Right ventricle myocardium inferior (tissue), 1 donor: ENCODE results near the gene WDFY4. TPM values are rescaled to one million over a fixed set of nuclear protein-coding genes. Genes with fewer than 3 reads are reported as not detected.

ENCODE experiments used
- ATAC-seq: fragments of 200-7000 bp; cut with Tn5 transposase; one replicate; pipeline ENCODE4 v1.9.1; 2020; ENCODE audit warnings: mild to moderate bottlenecking, moderate library complexity
- DNase-seq: peaks from one replicate; pipeline ENCODE4 v3.0.0; 2021; ENCODE audit errors: missing footprints
- intact Hi-C: fragments of 100-400 bp; cut with DNase I; formaldehyde crosslinking; loops from one replicate; pipeline ENCODE4 v1.11.0; 2022
- total RNA-seq: library from RNA; stranded (reverse); fragmentation: NEBNext Ultra II Directional; extraction: Animal tissue kit (Norgen Biotek cat#: 25700); gene quantifications from one replicate; pipeline ENCODE4 v1.2.1, GENCODE V29; 2021
- donor health status: DM: no; HTN: yes; CAD: no; lungs with severe emphysema.

The WDFY4 gene
- total RNA-seq, 1 donor from 2014 or later = 2.5 TPM

GRCh38 chr10:48797830-48798229, 113.2 kb downstream of the WDFY4 start:
- ATAC-seq (no peak), DNase-seq (no peak)
- intact Hi-C loops = no loop called here

DNA sequence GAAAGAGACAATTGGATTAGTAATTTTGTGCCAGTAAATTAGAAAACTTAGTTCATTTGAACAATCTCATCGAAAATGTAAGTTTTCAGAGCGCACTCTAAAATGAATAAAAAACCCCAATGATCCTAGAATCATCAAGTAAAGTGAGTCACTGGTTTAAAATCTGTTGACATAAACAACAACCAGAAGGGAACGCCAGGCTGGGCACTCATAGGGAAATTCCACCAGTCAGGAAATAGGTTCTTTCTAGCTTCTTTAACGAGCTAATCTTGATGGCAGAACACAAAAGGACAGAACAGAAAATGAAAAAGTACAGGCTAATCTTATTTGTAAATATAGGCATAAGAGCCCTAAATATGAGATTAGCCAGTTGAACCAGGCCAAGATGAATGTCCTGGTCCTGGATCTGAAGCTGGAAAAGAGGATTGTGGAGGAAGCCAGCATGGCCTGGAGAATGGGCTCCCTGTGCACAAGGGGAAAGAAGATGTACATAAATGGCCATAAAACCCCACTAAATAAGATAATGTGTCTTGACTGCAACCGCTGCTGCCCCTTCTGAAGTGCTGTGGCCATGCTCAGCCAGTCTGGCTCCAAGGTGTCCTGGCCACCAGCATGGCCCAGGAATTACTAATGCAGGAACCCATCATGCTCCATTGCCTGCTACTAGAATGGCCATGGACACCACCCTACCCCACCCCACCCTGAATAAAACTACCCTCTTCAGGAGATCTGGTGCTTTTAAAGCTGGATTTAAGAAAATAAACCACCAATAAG, 114.0 kb downstream of the WDFY4 start:
- intact Hi-C loops = no loop called here
- DNase-seq = no peak
- no peak for ATAC-seq

DNA sequence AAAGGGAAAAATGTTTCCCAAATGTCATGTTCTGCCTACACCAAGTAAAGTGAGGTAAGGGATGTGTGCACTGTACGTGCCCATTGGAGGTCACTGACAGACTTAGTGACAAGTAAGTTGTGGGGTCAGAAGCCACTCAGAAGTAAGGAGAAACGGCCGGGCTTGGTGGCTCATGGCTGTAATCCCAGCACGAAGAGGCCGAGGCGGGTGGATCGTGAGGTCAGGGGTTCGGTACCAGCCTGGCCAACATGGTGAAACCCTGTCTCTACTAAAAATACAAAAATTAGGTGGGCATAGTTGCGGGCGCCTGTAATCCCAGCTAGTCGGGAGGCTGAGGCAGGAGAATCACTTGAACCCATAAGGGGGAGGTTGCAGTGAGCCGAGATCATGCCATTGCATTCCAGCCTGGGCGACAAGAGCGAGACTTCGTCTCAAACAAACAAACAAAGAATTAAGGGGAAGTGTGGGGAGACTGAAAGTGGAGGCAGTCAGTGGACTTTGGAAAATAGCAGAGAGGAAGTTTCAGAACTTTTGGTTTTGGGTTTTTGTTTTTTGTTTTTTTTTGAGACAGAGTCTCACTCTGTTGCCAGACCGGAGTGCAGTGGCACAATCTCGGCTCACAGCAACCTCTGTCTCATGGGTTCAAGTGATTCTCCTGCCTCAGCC, 114.8 kb downstream of the WDFY4 start:
- intact Hi-C loops = loop anchor here (10.0 kb wide), 1 partner anchor 435 kb away; no protein-coding TSS in a partner anchor
- no peak for DNase-seq
- peak; percentile 18 for ATAC-seq

DNA sequence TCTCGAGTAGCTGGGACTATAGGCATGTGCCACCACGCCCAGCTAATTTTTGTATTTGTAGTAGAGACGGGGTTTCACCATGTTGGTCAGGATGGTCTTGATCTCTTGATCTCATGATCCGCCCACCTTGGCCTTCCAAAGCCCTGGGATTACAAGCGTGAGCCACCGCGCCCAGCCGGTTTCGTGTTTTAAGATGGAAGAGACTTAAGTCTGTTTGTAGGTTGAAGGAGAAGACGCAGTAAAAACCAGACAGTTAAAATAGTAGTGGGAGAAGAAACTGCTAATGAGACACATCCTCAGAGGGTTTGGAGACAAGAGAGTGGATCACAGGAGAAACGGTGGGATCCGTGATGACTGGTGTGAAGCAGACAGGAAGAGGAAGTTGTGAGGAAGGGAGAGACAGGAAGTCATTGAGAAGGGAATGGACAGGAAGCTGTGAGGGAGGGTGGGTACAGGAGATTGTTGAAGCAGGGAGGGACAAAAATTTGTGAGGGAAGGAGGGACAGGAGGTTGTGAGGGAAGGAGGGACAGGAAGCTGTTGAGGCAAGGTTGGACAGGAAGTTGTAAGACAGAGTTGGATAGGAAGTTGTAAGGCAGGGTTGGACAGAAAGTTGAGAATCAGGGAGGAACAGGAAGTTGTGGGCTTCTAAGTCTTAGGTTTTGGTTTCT, 115.5 kb downstream of the WDFY4 start:
- DNase-seq (no peak), ATAC-seq (peak; percentile 68)
- intact Hi-C loops = loop anchor here (10.0 kb wide), 1 partner anchor 435 kb away; no protein-coding TSS in a partner anchor

DNA sequence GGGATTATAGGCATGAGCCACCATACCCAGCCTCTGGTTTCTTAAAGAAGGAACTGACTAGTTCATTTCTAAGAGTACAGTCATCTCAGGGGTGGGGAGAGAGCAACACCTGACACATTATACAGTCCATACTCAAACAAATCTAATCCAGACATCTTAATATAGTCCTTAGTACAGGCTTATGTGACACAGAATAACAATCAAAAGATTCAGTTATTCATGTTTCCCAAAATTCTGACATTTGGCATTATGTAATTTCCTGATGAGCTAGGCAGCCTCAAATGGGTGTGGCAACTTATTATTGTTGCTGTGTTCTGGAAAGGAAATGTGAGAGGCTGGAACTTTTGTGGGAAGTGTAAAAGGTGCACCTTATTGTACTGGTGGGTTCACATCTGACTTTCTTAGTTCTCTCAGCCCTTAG, 116.3 kb downstream of the WDFY4 start:
- peak; percentile 40 for ATAC-seq
- no peak for DNase-seq
- intact Hi-C loops = loop anchor here (10.0 kb wide), 1 partner anchor 436 kb away; no protein-coding TSS in a partner anchor

GRCh38 chr10:48802611-48803071, 118.0 kb downstream of the WDFY4 start:
- no peak for ATAC-seq
- intact Hi-C loops = loop anchor here (10.0 kb wide), 1 partner anchor 438 kb away; no protein-coding TSS in a partner anchor
- DNase-seq = no peak

DNA sequence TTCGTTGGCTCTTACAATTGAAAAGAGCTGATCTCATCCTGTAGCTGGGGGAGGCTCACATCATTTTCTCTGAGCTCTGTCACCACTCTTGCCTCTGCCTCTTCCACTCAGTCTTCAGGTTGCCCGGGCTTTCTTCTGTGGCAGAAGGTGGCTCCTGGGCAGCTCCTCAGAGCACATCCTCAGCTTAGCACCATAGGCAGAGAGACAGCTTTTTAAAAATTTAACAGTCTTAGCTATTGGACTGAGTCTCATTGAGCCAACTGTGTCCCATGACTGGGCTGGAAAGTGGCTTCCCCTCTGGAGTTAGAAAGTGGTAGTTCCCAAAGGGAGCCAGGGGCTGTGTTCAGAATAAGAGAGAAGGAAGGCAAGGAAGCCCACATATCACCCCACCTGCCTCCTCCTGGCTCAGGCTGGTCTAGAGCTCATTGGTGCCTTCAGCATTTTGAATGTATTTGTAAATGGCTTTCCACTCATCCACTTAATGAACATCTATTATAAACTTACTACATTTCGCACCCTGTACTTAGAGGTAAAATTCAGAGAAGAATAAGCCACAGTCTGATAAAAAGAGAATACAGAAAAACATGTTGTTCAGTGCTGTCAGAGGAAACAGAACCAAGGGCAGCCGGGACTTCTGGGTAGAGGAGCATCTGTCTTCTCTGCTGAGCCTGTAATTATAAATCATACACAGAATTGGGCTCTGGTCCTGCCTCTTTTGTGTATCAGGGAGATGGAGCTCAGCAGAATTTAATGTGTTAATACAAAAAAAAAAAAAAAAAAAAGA, 119.3 kb downstream of the WDFY4 start:
- intact Hi-C loops = loop anchor here (10.0 kb wide), 1 partner anchor 439 kb away; no protein-coding TSS in a partner anchor
- ATAC-seq (no peak), DNase-seq (no peak)

- ATAC-seq (no peak), DNase-seq (no peak)
- intact Hi-C loops = loop anchor here (10.0 kb wide), 1 partner anchor 440 kb away; no protein-coding TSS in a partner anchor
Observed at GRCh38 chr10:48804740-48805182, 120.1 kb downstream of the WDFY4 start.

DNA sequence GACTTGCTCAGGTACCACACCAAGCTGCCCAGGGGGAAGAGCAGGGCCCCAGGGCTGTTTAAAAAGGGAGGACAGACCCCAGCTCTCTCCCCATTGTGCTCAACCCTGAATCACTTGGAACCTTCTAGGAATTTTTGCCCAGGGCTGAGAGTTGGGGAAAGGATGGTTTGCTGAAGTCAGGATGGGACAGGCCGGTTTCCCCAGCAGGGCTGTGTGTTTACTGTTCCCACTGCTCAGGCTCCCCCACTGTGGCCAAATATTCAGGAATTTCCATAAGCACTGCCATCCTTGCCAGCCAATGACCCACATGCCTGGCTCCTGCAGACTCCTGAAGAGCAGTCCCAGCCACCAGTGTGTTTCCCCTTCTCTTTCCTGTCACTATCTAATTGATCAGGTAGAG, 120.7 kb downstream of the WDFY4 start:
- intact Hi-C loops = loop anchor here (10.0 kb wide), 1 partner anchor 441 kb away; no protein-coding TSS in a partner anchor
- DNase-seq (no peak), ATAC-seq (no peak)

GRCh38 chr10:48805848-48806247, 121.2 kb downstream of the WDFY4 start:
- no peak for DNase-seq
- intact Hi-C loops = loop anchor here (10.0 kb wide), 1 partner anchor 441 kb away; no protein-coding TSS in a partner anchor
- ATAC-seq = peak; percentile 81

DNA sequence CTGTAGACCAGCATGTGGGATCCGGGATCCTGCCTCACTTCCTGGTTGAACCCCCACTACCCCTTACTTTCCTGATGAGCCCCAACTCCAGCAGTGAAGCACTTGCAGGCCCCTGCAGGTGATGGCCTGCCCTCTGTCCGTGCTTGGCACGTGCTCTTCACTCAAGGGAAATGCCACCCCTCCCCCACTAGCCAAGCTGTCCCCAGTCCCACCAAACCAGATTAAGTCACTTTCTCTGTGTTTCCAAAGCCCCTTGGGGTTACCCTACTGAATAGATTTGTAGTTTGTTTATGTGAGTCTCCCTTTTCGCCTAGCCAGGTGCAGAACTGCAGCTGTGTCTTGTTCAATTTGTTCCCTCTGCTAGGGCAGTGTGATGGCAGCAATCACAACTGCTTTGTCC, 121.7 kb downstream of the WDFY4 start:
- DNase-seq (no peak), ATAC-seq (no peak)
- intact Hi-C loops = loop anchor here (10.0 kb wide), 1 partner anchor 442 kb away; no protein-coding TSS in a partner anchor

- intact Hi-C loops = loop anchor here (10.0 kb wide), 1 partner anchor 443 kb away; no protein-coding TSS in a partner anchor
- ATAC-seq (no peak), DNase-seq (no peak)
Observed at GRCh38 chr10:48807791-48808470, 123.3 kb downstream of the WDFY4 start.

GRCh38 chr10:48809261-48809660, 124.6 kb downstream of the WDFY4 start:
- DNase-seq = no peak
- intact Hi-C loops = loop anchor here (10.0 kb wide), 1 partner anchor 444 kb away; no protein-coding TSS in a partner anchor
- ATAC-seq = no peak

DNA sequence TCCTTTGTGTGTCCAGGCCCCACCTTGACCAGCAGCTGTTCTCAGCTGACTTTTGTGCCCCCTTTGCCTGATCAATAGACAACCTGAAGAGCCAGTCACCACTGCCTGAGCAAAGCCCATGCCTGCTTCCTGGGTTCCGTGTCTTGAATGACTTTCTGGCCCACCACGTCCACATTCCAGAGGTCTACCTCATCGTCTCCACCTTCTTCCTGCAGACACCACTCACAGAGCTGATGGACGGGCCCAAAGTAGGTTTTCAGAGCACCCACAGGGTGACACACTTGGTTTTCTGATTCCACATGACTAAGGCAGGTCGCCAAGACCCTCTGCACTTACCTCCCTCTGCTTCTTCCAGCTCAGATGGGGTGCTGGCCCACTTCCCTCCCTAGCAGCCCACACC, 126.8 kb downstream of the WDFY4 start:
- no peak for ATAC-seq
- intact Hi-C loops = no loop called here
- DNase-seq = no peak

- ATAC-seq = no peak
Observed at GRCh38 chr10:48811917-48812316, 127.2 kb downstream of the WDFY4 start.

GRCh38 chr10:48813291-48813690, 128.6 kb downstream of the WDFY4 start:
- ATAC-seq (no peak), DNase-seq (no peak)
- intact Hi-C loops = no loop called here

More at GRCh38 chr10:48811917-48812316, 127.2 kb downstream of the WDFY4 start:
- intact Hi-C loops = no loop called here
- DNase-seq = no peak

DNA sequence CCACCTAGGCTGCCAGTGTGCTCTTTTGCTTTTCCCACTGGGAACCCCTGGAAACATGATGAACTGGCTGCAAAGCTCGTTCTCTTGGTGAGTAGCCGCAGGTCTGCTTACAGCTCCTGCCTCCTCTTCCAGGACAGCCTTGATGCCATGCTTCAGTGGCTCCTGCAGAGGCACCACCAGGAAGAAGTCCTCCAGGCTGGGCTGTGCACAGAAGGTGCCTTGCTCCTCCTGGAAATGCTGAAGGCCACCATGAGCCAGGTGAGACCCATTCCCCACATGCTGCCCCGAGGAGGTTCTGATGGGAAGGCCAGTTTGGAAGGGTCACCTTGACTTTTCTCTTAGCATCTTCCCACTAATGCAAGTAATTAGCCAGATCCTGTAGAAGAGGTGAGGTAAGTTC, 129.2 kb downstream of the WDFY4 start:
- ATAC-seq (no peak), DNase-seq (no peak)
- intact Hi-C loops = no loop called here

GRCh38 chr10:48814933-48815332, 130.3 kb downstream of the WDFY4 start:
- intact Hi-C loops = no loop called here
- no peak for ATAC-seq
- DNase-seq = no peak
